Hepatocyte (in vitro differentiated cells): ENCODE data around the gene PPAT. TPM values are rescaled to one million over a fixed set of nuclear protein-coding genes. Genes with fewer than 3 reads are reported as not detected.

Source experiments
- DNase-seq: peaks from one replicate; pipeline ENCODE4 v3.0.0-alpha.2; 2016; ENCODE audit warnings: low spot score
- H2AFZ ChIP-seq: fragments of 200-600 bp; sonication (generic); 2 replicates; pipeline ENCODE4 v1.6.0; 2016; ENCODE audit warnings: antibody characterized with exemption, mild to moderate bottlenecking
- H3K27ac ChIP-seq: fragments of 200-600 bp; sonication (generic); 2 replicates; pipeline ENCODE4 v1.5.1; 2016; ENCODE audit warnings: mild to moderate bottlenecking
- H3K27me3 ChIP-seq: fragments of 200-600 bp; sonication (generic); 2 replicates; pipeline ENCODE4 v1.6.1; 2016
- H3K36me3 ChIP-seq: fragments of 200-600 bp; sonication (generic); replicated peaks from 2 replicates; pipeline ENCODE4 v1.5.1; 2016; ENCODE audit warnings: low read depth; ENCODE audit not compliant: insufficient read depth
- H3K4me1 ChIP-seq: fragments of 200-600 bp; sonication (generic); 2 replicates; pipeline ENCODE4 v1.5.1; 2016; ENCODE audit warnings: mild to moderate bottlenecking, moderate library complexity; ENCODE audit not compliant: insufficient read depth
- H3K4me2 ChIP-seq: fragments of 200-600 bp; sonication (generic); 2 replicates; pipeline ENCODE4 v1.6.0; 2016
- H3K4me3 ChIP-seq: fragments of 200-600 bp; sonication (generic); 2 replicates; pipeline ENCODE4 v1.5.1; 2016; ENCODE audit warnings: mild to moderate bottlenecking
- H3K79me2 ChIP-seq: fragments of 200-600 bp; sonication (generic); 2 replicates; pipeline ENCODE4 v1.6.0; 2017; ENCODE audit warnings: mild to moderate bottlenecking
- H3K9me2 ChIP-seq: fragments of 200-600 bp; sonication (generic); replicated peaks from 2 replicates; pipeline ENCODE4 v1.6.0; 2017; ENCODE audit warnings: mild to moderate bottlenecking; ENCODE audit not compliant: insufficient read depth
- H3K9me3 ChIP-seq: fragments of 200-600 bp; sonication (generic); 2 replicates; pipeline ENCODE4 v1.5.1; 2016; ENCODE audit warnings: low read depth, mild to moderate bottlenecking
- H4K20me1 ChIP-seq: fragments of 200-600 bp; sonication (generic); 2 replicates; pipeline ENCODE4 v1.6.0; 2016; ENCODE audit warnings: mild to moderate bottlenecking; ENCODE audit not compliant: insufficient read depth, poor library complexity, severe bottlenecking
- EZH2 ChIP-seq: fragments of 200-600 bp; sonication (generic); IDR thresholded peaks from 2 replicates; pipeline ENCODE4 v1.6.1; 2016; ENCODE audit warnings: antibody characterized with exemption, mild to moderate bottlenecking, borderline replicate concordance
- EZH2phosphoT487 ChIP-seq: fragments of 200-600 bp; sonication (generic); IDR thresholded peaks from one replicate; pipeline ENCODE4 v1.6.1; 2018; ENCODE audit warnings: antibody characterized with exemption, mild to moderate bottlenecking, low read depth, moderate library complexity; ENCODE audit not compliant: unreplicated experiment, severe bottlenecking
- WGBS: methylation state at CpG from one replicate; pipeline ENCODE4 v1.1.6; 2016; ENCODE audit warnings: low lambda C conversion rate; ENCODE audit errors: missing lambda C conversion rate; 5-methylcytosine and 5-hydroxymethylcytosine counted together
- polyA plus RNA-seq: library from polyadenylated mRNA; unstranded; fragments of >200 nt; fragmentation: Nextera tagmentation; extraction: Ambion mirVana; gene quantifications from 2 replicates; pipeline ENCODE4 v1.2.1, GENCODE V29; 2016
- total RNA-seq: library from RNA; depleted of rRNA; stranded (reverse); fragments of >200 nt; gene quantifications from 2 replicates; pipeline ENCODE4 v1.2.3, GENCODE V29; 2014
- TF ChIP-seq, protein P1 (sequence below): fragments of 200-600 bp; sonication (generic); IDR thresholded peaks from 2 replicates; pipeline ENCODE4 v1.5.1; 2016; ENCODE audit warnings: antibody characterized with exemption, mild to moderate bottlenecking; ENCODE audit not compliant: poor library complexity

Gene PPAT
- total and polyA plus RNA-seq, 2 experiments from 2014 or later, result 8.0 to 21.0 TPM

DNA sequence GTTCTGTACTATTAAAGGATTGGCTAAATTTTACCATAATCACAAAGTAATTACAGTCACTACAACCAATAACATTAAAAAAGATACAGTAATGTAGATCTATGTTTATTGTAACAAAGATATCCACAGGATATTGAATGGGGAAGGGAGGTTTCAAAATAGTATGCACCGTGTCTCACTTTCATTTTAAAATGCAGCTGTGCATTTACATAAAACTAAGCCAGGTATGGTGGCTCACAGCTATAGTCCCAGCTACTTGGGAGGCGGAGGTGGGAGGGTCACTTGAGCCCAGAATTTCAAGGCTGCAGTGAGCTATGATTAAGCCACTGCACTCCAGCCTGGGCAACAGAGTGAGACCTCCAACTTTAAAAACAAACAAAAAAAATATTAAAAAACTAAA is 40.5 kb upstream of the PPAT start:
- Histone ChIP-seq H4K20me1 (no peaks in the 10 kb centered on the region), H3K79me2 (peaks cover 16% of the 10 kb centered on the region), H3K36me3 (no peaks in the 10 kb centered on the region), H3K4me2 (no peak overlapping the region), H3K9me3 (no peaks in the 10 kb centered on the region), H3K4me3 (no peak overlapping the region), H2AFZ (no peak overlapping the region), H3K4me1 (no peaks in the 10 kb centered on the region), H3K9me2 (no peaks in the 10 kb centered on the region), H3K27me3 (no peaks in the 10 kb centered on the region), H3K27ac (no peak overlapping the region)
- WGBS, result 98% methylated on average over 2 of the region's 2 CpGs
- no peak for DNase-seq
- no peak for TF ChIP-seq EZH2
- TF ChIP-seq, protein P1, sequence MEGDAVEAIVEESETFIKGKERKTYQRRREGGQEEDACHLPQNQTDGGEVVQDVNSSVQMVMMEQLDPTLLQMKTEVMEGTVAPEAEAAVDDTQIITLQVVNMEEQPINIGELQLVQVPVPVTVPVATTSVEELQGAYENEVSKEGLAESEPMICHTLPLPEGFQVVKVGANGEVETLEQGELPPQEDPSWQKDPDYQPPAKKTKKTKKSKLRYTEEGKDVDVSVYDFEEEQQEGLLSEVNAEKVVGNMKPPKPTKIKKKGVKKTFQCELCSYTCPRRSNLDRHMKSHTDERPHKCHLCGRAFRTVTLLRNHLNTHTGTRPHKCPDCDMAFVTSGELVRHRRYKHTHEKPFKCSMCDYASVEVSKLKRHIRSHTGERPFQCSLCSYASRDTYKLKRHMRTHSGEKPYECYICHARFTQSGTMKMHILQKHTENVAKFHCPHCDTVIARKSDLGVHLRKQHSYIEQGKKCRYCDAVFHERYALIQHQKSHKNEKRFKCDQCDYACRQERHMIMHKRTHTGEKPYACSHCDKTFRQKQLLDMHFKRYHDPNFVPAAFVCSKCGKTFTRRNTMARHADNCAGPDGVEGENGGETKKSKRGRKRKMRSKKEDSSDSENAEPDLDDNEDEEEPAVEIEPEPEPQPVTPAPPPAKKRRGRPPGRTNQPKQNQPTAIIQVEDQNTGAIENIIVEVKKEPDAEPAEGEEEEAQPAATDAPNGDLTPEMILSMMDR, result no peak
- no peak for TF ChIP-seq EZH2phosphoT487

DNA sequence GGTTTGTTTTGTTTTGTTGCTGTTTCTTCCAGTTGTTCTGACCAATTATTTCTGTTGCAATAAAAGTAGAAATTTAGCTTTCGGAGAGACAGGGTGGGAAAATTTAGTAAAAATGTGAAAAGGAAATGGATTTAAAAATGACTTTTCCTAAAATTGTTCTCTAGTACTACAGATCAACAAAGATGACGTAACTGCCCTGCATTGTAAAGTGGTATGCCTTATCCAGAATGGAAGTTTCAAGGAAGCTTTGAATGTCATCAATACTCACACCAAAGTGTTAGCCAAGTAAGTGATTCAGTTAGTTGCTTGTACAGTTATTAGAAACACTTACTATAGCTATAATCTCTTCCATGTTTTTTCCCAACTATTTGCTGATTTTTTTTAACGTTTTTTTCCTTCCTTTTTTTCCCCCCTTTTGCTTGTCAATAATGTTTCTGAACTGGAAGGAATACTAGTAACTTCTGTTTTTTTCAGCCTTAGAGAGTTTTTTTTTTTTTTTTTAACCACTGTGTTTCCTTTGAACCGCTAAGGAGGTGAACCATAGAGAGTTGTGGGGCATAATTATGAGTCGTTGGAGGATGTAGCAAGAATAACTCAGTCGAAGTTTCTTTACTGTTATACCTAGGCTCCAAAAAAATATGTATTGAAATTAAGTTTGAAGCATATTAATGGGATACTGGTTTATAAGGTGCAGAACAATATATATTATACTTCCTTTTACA is 34.2 kb upstream of the PPAT start:
- H3K4me2 ChIP-seq, result peak overlapping the region; percentile 89
- TF ChIP-seq EZH2, result no peak
- TF ChIP-seq EZH2phosphoT487, result no peak
- TF ChIP-seq, protein P1, result no peak

DNA sequence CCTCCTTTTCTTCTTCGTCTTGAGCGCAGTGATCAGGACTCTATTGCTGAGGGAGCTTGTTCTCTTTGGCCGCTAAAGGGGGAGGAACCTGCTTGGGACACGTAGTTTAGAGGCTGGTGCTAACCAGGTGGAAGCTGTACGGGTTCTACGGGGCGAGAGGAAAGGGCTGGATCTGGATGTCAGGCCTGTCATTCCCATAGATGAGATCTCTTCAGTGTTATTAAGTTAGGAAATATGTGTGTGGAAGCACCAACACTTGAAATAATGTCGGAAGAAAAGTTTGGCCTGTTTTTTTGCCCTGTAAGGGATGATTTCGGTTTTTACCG is 32.6 kb upstream of the PPAT start:
- H3K4me3 ChIP-seq, result peak overlapping the region; percentile 66
- H3K4me2 ChIP-seq, result peak overlapping the region; percentile 89
- H2AFZ ChIP-seq, result peak overlapping the region; percentile 69
- H3K27me3 ChIP-seq, result no peaks in the 10 kb centered on the region
- no peaks in the 10 kb centered on the region for H3K9me2 ChIP-seq
- under 1% methylated on average over 10 of the region's 10 CpGs for WGBS
- H3K36me3 ChIP-seq, result no peaks in the 10 kb centered on the region
- DNase-seq, result peak; percentile 66
- peak overlapping the region; percentile 99 for H3K27ac ChIP-seq
- H3K9me3 ChIP-seq, result no peaks in the 10 kb centered on the region
- TF ChIP-seq EZH2phosphoT487 (no peak), EZH2 (no peak)
- TF ChIP-seq, protein P1, result no peak
- H4K20me1 ChIP-seq, result peaks cover 21% of the 10 kb centered on the region
- H3K4me1 ChIP-seq, result peaks cover 28% of the 10 kb centered on the region
- H3K79me2 ChIP-seq, result peaks cover 79% of the 10 kb centered on the region

More for the DNA sequence above, 34.2 kb upstream of the PPAT start:
- no peaks in the 10 kb centered on the region for H3K36me3 ChIP-seq
- H3K79me2 ChIP-seq, result peaks cover 68% of the 10 kb centered on the region
- H4K20me1 ChIP-seq, result peaks cover 21% of the 10 kb centered on the region
- H3K4me3 ChIP-seq, result peak overlapping the region; percentile 66
- 87% methylated on average over 6 of the region's 6 CpGs for WGBS
- no peak overlapping the region for H3K27ac ChIP-seq
- DNase-seq, result no peak
- H3K9me3 ChIP-seq, result no peaks in the 10 kb centered on the region
- H3K9me2 ChIP-seq, result no peaks in the 10 kb centered on the region
- H3K4me1 ChIP-seq, result peaks cover 28% of the 10 kb centered on the region
- no peaks in the 10 kb centered on the region for H3K27me3 ChIP-seq
- H2AFZ ChIP-seq, result no peak overlapping the region
